PFSK-1 (cell line): ENCODE measurements around the gene KLHL36.

Experiments
- FOXP2 ChIP-seq: optimal IDR thresholded peaks from 2 replicates; pipeline ENCODE3; 2011; ENCODE audit warnings: borderline replicate concordance, control low read depth, inconsistent platforms; ENCODE audit not compliant: insufficient read depth; ENCODE audit errors: extremely low read length, extremely low read depth
- POLR2AphosphoS5 ChIP-seq: IDR thresholded peaks from 2 replicates; pipeline ENCODE4 v1.6.1; 2012; ENCODE audit warnings: low read depth, mild to moderate bottlenecking, control low read depth, low read length, moderate library complexity
- SIN3A ChIP-seq: IDR thresholded peaks from 2 replicates; pipeline ENCODE4 v1.6.1; 2012; ENCODE audit warnings: mild to moderate bottlenecking, low read length, moderate library complexity, borderline replicate concordance; ENCODE audit not compliant: insufficient read depth
- TAF1 ChIP-seq: IDR thresholded peaks from 2 replicates; pipeline ENCODE4 v1.6.1; 2012; ENCODE audit warnings: low read length, control low read depth, borderline replicate concordance; ENCODE audit not compliant: insufficient read depth
- TF ChIP-seq, protein P1 (sequence below), 2 experiments: IDR thresholded peaks; 2 replicates each; pipeline versions ENCODE4 v1.6.1 to v1.8.0; 2011 to 2012; ENCODE audit warnings: low read depth in 2 of 2, low read length in 2 of 2, control low read depth in 1 of 2, inconsistent platforms in 1 of 2, mild to moderate bottlenecking in 1 of 2, moderate library complexity in 1 of 2; ENCODE audit not compliant: insufficient read depth in 1 of 2

- TF ChIP-seq POLR2AphosphoS5 (no peak), TAF1 (no peak), SIN3A (no peak), FOXP2 (no peak)
- TF ChIP-seq, protein P1, sequence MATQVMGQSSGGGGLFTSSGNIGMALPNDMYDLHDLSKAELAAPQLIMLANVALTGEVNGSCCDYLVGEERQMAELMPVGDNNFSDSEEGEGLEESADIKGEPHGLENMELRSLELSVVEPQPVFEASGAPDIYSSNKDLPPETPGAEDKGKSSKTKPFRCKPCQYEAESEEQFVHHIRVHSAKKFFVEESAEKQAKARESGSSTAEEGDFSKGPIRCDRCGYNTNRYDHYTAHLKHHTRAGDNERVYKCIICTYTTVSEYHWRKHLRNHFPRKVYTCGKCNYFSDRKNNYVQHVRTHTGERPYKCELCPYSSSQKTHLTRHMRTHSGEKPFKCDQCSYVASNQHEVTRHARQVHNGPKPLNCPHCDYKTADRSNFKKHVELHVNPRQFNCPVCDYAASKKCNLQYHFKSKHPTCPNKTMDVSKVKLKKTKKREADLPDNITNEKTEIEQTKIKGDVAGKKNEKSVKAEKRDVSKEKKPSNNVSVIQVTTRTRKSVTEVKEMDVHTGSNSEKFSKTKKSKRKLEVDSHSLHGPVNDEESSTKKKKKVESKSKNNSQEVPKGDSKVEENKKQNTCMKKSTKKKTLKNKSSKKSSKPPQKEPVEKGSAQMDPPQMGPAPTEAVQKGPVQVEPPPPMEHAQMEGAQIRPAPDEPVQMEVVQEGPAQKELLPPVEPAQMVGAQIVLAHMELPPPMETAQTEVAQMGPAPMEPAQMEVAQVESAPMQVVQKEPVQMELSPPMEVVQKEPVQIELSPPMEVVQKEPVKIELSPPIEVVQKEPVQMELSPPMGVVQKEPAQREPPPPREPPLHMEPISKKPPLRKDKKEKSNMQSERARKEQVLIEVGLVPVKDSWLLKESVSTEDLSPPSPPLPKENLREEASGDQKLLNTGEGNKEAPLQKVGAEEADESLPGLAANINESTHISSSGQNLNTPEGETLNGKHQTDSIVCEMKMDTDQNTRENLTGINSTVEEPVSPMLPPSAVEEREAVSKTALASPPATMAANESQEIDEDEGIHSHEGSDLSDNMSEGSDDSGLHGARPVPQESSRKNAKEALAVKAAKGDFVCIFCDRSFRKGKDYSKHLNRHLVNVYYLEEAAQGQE (IDR thresholded peaks at IDR 0.05; ENCODE audit: insufficient read depth in 1 of 2, low read depth in 2 of 2, low read length in 2 of 2), result no peak
Observed at GRCh38 chr16:84625556-84625955, 22.8 kb upstream of the KLHL36 start.
